ENCODE measurements around the gene KDELR1. TPM values are rescaled to one million over a fixed set of nuclear protein-coding genes. Genes with fewer than 3 reads are reported as not detected.
"Not testable (repeated sequence)": the region's sequence is repeated elsewhere in the genome, so short reads cannot be mapped to it uniquely, and the experiment has no call there.

Gene KDELR1
- total RNA-seq, 3 donors from 2014 or later = 66.2 to 85.0 (median 68.5) TPM

DNA sequence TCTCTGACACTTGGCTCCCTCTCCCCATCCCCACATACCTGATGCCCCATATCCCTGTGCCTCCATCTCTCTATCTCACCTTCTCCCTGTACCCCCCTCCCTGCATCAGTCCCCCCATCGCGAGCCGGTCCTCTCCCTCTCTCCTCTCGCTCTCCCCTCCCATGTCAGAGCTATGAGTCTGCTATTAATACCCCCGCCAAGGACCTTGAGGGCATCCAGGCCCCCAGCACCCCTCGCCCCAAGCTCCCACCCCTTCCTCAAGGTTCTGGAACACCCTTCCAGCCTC is 3.8 kb upstream of the KDELR1 start:
- Histone ChIP-seq H3K27me3 (peaks cover 14 to 41% of the 10 kb centered on the region in 2 donors), H3K9me3 (no peaks in the 10 kb centered on the region), H3K27ac (no peak overlapping the region), H3K4me3 (peak overlapping the region in 1 of 3 donors; percentile 60), H3K4me1 (peaks cover 0 to 9% of the 10 kb centered on the region in 2 donors), H3K36me3 (no peaks in the 10 kb centered on the region)
- TF ChIP-seq POLR2AphosphoS5 (IDR thresholded peaks at IDR 0.05) (no peak), POLR2A (IDR thresholded peaks at IDR 0.05) (no peak)
- TF ChIP-seq, protein P1, sequence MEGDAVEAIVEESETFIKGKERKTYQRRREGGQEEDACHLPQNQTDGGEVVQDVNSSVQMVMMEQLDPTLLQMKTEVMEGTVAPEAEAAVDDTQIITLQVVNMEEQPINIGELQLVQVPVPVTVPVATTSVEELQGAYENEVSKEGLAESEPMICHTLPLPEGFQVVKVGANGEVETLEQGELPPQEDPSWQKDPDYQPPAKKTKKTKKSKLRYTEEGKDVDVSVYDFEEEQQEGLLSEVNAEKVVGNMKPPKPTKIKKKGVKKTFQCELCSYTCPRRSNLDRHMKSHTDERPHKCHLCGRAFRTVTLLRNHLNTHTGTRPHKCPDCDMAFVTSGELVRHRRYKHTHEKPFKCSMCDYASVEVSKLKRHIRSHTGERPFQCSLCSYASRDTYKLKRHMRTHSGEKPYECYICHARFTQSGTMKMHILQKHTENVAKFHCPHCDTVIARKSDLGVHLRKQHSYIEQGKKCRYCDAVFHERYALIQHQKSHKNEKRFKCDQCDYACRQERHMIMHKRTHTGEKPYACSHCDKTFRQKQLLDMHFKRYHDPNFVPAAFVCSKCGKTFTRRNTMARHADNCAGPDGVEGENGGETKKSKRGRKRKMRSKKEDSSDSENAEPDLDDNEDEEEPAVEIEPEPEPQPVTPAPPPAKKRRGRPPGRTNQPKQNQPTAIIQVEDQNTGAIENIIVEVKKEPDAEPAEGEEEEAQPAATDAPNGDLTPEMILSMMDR (IDR thresholded peaks at IDR 0.05) = no peak
- DNase-seq (ENCODE audit: low spot score in 2 of 2) = no peak
- intact Hi-C loops (cut with DNase I; ENCODE audit: low total_unique reads) = loop anchor here (10.0 kb wide), 1 partner anchor 1210 kb away; no protein-coding TSS in a partner anchor

- TF ChIP-seq POLR2A (IDR thresholded peaks at IDR 0.05) = no peak
- TF ChIP-seq POLR2AphosphoS5 (IDR thresholded peaks at IDR 0.05) = no peak
- TF ChIP-seq, protein P1 (IDR thresholded peaks at IDR 0.05) = no peak
- H3K4me3 ChIP-seq = peak overlapping the region in 2 of 3 donors; percentile 37 to 60
Measured at GRCh38 chr19:48394331-48395169, 3.2 kb upstream of the KDELR1 start.

DNA sequence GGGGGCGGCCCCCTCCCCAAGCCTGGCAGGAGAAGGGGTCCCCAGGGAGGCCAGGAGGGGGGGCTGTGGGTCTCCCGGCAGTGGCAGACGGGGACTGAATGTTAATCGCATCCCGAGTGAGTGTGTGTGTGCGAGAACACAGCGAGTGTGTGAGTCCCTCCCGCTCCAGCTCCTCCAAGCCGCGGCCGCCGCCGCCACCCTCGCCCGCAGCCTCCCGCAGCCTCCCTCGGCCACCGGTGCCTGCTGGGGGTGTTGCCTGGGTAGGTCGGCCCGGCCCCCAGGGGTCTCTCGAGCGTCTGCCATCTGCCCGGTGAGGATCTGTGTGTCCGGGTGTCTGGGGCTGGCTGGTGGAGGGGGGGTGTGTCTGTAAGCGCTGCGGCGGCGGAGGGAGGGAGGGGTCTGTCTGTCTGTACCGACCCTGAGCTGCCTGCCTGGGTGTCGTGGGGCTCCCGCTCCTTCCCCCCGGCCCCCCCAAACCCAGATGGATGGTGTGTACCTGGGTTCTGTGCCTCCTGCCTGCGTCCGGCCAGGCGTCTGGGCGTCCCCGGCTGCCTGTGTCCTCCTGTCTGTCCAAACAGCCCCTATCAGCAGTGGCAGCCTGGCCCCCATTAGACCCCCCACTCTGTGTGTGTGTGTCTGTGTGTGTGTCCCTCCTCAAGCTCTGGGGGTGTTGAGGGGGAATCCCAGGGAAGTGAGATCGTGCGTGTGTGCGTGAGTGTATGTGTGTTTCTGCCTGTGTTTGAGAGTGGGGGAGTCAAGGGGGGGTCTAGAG is 2.4 kb upstream of the KDELR1 start, which contains the start of gene GRIN2D:
Gene GRIN2D, plus strand, starts transcription at position 110 of the 772 bp plus-strand sequence. CDS start 4,725 bp downstream, outside the sequence.
- no peak for DNase-seq (ENCODE audit: low spot score in 2 of 2)
- peaks cover 0 to 9% of the 10 kb centered on the region in 2 donors for H3K4me1 ChIP-seq
- intact Hi-C loops (cut with DNase I; ENCODE audit: low total_unique reads) = loop anchor here (5.0 to 10.0 kb wide), 2 partner anchors 99 to 1211 kb away; no protein-coding TSS in a partner anchor

More at GRCh38 chr19:48394331-48395169, 3.2 kb upstream of the KDELR1 start:
- Histone ChIP-seq H3K4me1 (peaks cover 0 to 9% of the 10 kb centered on the region in 2 donors), H3K27ac (no peak overlapping the region), H3K9me3 (no peaks in the 10 kb centered on the region), H3K36me3 (no peaks in the 10 kb centered on the region), H3K27me3 (peaks cover 14 to 41% of the 10 kb centered on the region in 2 donors)
- intact Hi-C loops (cut with DNase I; ENCODE audit: low total_unique reads) = loop anchor here (5.0 to 10.0 kb wide), 2 partner anchors 98 to 1210 kb away; no protein-coding TSS in a partner anchor
- DNase-seq (ENCODE audit: low spot score in 2 of 2) = no peak

GRCh38 chr19:48392860-48393558 is 1.7 kb upstream of the KDELR1 start:
- Histone ChIP-seq H3K4me3 (peak overlapping the region in 2 of 3 donors; percentile 37 to 60), H3K4me1 (peaks cover 0 to 9% of the 10 kb centered on the region in 2 donors), H3K27me3 (peaks cover 14 to 41% of the 10 kb centered on the region in 2 donors), H3K9me3 (no peaks in the 10 kb centered on the region), H3K36me3 (no peaks in the 10 kb centered on the region), H3K27ac (peak overlapping the region in 1 of 2 donors; percentile 1)
- intact Hi-C loops (cut with DNase I; ENCODE audit: low total_unique reads) = loop anchor here (5.0 to 10.0 kb wide), 2 partner anchors 99 to 1212 kb away; no protein-coding TSS in a partner anchor
- TF ChIP-seq POLR2A (IDR thresholded peaks at IDR 0.05) (no peak), POLR2AphosphoS5 (IDR thresholded peaks at IDR 0.05) (no peak)
- TF ChIP-seq, protein P1 (IDR thresholded peaks at IDR 0.05) = no peak
- no peak for DNase-seq (ENCODE audit: low spot score in 2 of 2)

More for the DNA sequence above, 2.4 kb upstream of the KDELR1 start, which contains the start of gene GRIN2D:
- no peaks in the 10 kb centered on the region for H3K36me3 ChIP-seq
- peaks cover 14 to 41% of the 10 kb centered on the region in 2 donors for H3K27me3 ChIP-seq
- H3K4me3 ChIP-seq = peak within 1 kb of the TSS in 2 of 3 donors; percentile 37 to 60
- TF ChIP-seq POLR2AphosphoS5 (IDR thresholded peaks at IDR 0.05) (no peak), POLR2A (IDR thresholded peaks at IDR 0.05) (no peak)
- TF ChIP-seq, protein P1 (IDR thresholded peaks at IDR 0.05) = no peak
- peak within 1 kb of the TSS in 1 of 2 donors; percentile 1 for H3K27ac ChIP-seq
- no peaks in the 10 kb centered on the region for H3K9me3 ChIP-seq

GRCh38 chr19:48392006-48392344 is 624 bp upstream of the KDELR1 start:
- not testable (repeated sequence) for H3K4me1 ChIP-seq; H3K9me3 ChIP-seq; H3K27ac ChIP-seq; DNase-seq (ENCODE audit: low spot score in 2 of 2); H3K36me3 ChIP-seq
- intact Hi-C loops (cut with DNase I; ENCODE audit: low total_unique reads) = loop anchor here (5.0 to 10.0 kb wide), 2 partner anchors 100 to 1213 kb away; no protein-coding TSS in a partner anchor
- Histone ChIP-seq H3K27me3 (peaks cover 14 to 31% of the 10 kb centered on the region in 2 donors), H3K4me3 (peak overlapping the region in 1 of 3 donors; percentile 80)

Measured in breast epithelium (tissue), 4 donors.